OCI-LY7 (cell line): ENCODE measurements around the gene SUFU.

Source experiments
- CTCF ChIP-seq: fragments of 200-600 bp; sonication (generic); conservative IDR thresholded peaks from 2 replicates; pipeline ENCODE4 v1.5.1; 2014; ENCODE audit warnings: mild to moderate bottlenecking, antibody characterized with exemption, low read length, moderate library complexity, mixed read lengths
- EZH2phosphoT487 ChIP-seq: fragments of 200-600 bp; sonication (generic); IDR thresholded peaks from 2 replicates; pipeline ENCODE4 v1.6.1; 2018; ENCODE audit warnings: low read depth, borderline replicate concordance, mild to moderate bottlenecking, mixed run types, antibody characterized with exemption, low read length, moderate library complexity, mixed read lengths

DNA sequence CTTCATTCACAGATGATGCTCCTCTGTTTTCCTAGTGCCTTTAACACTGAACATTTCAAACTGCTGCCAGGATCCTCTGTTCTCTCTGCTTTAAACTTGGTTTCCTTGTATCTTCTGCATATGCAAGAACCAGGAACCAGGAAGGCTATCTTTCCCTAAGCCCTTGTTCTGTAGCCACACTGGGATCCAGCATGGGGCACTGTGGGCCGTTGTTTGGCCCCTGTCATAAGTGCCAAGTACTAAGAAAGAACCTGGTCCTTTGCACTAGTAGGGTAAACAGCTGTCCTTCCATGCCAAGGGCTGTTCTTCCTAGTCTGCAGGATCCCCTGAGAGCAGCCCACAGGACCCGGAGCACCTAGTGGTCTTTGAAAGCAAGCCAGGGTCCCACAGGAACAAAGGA, 91.5 kb downstream of the SUFU start:
- TF ChIP-seq EZH2phosphoT487 (no peak), CTCF (no peak)
